ENCODE measurements around the gene SEBOX.

GRCh38 chr17:28390563-28390962 is 25.6 kb upstream of the SEBOX start:
- TF ChIP-seq CTCF (IDR thresholded peaks at IDR 0.05) (no peak), ZFX (IDR thresholded peaks at IDR 0.05; ENCODE audit: borderline replicate concordance) (no peak)
